Adipocyte (in vitro differentiated cells): ENCODE measurements around the gene FAM131A.
A peak's percentile ranks its signal among the peaks of the same experiment; 100 is the strongest.
"Not testable (repeated sequence)": the region's sequence is repeated elsewhere in the genome, so short reads cannot be mapped to it uniquely, and the experiment has no call there.

ENCODE experiments used
- DNase-seq: peaks from one replicate; pipeline ENCODE4 v3.0.0-alpha.2; 2015; ENCODE audit warnings: low read depth
- H3K27me3 ChIP-seq: replicated peaks from 2 replicates; pipeline ENCODE4 v1.7.0; 2013; ENCODE audit warnings: mild to moderate bottlenecking, low read length, moderate library complexity; ENCODE audit not compliant: control insufficient read depth, insufficient read depth
- H3K36me3 ChIP-seq: 2 replicates; pipeline ENCODE4 v1.7.0; 2013; ENCODE audit warnings: low read length, mild to moderate bottlenecking, moderate library complexity; ENCODE audit not compliant: control insufficient read depth, insufficient read depth, severe bottlenecking
- H3K4me1 ChIP-seq: 2 replicates; pipeline ENCODE4 v1.7.0; 2013; ENCODE audit warnings: mild to moderate bottlenecking, low read length, moderate library complexity; ENCODE audit not compliant: control insufficient read depth, insufficient read depth
- H3K4me3 ChIP-seq: 2 replicates; pipeline ENCODE4 v1.7.0; 2013; ENCODE audit warnings: mild to moderate bottlenecking, low read length, moderate library complexity
- H3K9ac ChIP-seq: 2 replicates; pipeline ENCODE4 v1.7.0; 2013; ENCODE audit warnings: mild to moderate bottlenecking, low read length, moderate library complexity
- H3K9me3 ChIP-seq: 2 replicates; pipeline ENCODE4 v1.7.0; 2013; ENCODE audit warnings: mild to moderate bottlenecking, low read length, moderate library complexity; ENCODE audit not compliant: control insufficient read depth

The FAM131A gene

DNA sequence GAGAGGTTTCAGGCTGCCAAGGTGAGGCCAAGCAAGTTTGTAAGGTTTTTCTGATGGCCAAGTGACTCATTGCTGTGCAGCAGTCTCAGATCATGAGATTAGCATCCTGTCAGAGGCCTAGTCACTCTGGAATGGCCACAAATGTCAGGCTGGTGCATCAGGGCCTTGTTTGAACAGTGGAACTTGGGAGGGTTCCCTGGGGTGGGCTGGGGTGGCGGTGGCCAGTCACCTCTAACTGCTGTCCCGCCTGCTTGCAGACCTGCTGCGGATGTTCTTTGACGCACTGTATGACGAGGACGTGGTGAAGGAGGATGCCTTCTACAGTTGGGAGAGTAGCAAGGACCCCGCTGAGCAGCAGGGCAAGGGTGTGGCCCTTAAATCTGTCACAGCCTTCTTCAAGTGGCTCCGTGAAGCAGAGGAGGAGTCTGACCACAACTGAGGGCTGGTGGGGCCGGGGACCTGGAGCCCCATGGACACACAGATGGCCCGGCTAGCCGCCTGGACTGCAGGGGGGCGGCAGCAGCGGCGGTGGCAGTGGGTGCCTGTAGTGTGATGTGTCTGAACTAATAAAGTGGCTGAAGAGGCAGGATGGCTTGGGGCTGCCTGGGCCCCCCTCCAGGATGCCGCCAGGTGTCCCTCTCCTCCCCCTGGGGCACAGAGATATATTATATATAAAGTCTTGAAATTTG lies 2.8 kb upstream of the FAM131A start:
- DNase-seq = peak; percentile 44
- Histone ChIP-seq H3K9ac (no peak overlapping the region), H3K9me3 (no peaks in the 10 kb centered on the region), H3K27me3 (no peaks in the 10 kb centered on the region), H3K4me3 (no peak overlapping the region), H3K4me1 (peaks cover 45% of the 10 kb centered on the region), H3K36me3 (peaks cover 59% of the 10 kb centered on the region)

DNA sequence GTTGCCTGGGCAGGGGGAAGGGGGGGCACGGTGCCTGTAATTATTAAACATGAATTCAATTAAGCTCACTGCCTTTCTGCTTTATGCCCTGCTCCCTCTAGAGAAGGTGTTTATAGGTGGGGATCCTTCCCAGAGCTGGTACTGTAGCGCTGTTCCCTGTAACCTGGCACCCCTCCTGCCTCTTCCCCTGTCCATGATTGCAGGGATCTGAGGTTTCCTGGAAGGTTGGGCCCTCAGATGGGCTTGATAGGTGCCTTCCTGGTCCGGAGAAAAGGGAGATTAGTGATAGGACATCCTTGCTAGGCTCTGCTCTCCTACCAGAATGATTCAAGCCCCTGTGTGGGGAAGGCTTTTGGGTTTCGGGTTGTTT lies 2.1 kb upstream of the FAM131A start:
- Histone ChIP-seq H3K4me3 (peak overlapping the region; percentile 83), H3K9me3 (no peaks in the 10 kb centered on the region), H3K4me1 (peaks cover 43% of the 10 kb centered on the region), H3K36me3 (peaks cover 52% of the 10 kb centered on the region), H3K9ac (peak overlapping the region; percentile 85), H3K27me3 (no peaks in the 10 kb centered on the region)
- DNase-seq = no peak

DNA sequence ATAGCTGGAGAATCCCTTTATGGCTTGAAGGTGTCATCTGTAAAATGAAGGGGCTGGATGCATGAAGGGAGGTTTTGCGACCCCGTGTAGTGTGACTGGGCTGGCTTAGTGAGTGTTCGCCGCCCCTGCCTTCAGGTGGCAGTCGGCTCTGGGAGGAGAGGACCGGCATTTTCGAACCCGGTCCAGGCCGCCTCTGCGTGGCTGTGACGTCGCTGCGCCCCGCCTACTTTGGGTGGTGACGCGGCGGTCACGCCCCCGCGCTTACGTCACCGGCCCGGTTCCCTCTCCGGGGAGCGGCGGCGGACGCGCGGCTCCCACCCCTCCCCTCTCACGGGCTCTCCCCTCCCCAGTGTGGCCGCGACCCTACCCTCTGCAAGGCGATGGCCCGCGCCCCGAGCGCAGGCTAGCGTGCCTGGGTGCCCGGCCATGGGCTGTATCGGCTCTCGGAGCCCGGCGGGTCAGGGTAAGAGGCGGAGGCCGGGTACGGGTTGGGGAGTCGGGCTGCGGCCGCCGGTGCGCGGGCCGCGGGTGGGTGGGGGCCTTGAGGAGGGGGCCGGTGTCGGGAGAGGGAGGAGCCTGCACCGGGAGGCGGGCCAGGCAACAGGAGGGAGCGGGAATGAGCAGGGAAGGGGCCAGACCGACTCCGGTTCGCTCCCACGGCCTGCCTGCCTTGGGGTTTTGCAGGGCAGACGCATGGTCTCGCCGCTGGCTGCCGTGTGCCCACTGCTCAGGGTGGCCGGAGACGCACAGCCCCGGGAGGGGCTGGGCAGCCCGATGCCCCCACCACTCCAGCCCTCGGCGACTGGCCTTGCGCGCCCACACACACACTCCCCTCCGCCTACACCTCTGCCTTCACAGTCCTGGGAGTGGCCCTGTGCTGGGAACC lies 1.5 kb upstream of the FAM131A start:
- H3K4me1 ChIP-seq = peaks cover 43% of the 10 kb centered on the region
- H3K4me3 ChIP-seq = peak overlapping the region; percentile 83
- DNase-seq = peak; percentile 93
- peak overlapping the region; percentile 85 for H3K9ac ChIP-seq
- H3K9me3 ChIP-seq = no peaks in the 10 kb centered on the region
- H3K36me3 ChIP-seq = peaks cover 46% of the 10 kb centered on the region
- H3K27me3 ChIP-seq = no peaks in the 10 kb centered on the region

DNA sequence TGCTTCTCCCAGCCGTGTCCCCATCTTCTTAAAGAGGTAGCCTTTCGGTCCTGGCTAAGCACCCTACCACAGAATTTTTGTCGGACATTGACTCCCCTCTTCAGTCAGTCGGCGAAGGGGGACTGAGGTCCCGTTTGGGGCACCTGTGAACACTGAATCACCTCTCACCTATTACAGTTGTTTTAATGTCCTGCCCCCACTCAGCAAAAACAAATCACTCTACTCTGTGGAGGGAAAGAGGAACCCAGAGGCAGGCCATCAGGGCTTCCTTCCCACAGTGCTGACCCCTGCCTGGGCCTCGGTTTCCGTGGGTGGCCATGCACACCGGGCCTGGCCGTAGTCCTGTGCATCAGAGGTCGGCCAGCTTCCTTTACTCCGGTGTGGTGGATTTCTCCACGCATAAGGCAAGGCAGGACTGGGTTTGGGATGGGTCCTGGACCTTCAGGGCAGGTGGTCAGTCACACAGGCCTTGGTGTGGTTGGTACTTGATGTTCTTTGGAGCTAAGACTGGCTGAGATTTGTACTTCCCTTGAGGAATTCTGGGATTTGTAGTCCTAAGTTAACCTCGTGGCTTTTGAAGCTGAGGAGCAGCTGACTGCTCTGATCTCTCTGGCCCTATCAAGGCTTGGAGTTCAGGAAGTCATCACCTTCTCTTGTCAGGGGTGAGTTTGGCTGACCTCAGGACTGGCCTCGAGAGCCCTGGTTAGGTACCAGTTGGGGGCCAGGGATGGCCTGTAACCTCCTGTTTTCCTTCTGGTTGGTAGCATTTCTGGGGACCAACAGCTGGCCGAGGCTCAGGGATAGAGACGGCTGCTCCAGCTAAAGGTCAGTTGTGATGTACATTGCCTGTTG lies 627 bp upstream of the FAM131A start:
- H3K4me3 ChIP-seq = peak overlapping the region; percentile 83
- H3K4me1 ChIP-seq = peaks cover 37% of the 10 kb centered on the region
- peaks cover 39% of the 10 kb centered on the region for H3K36me3 ChIP-seq
- H3K9ac ChIP-seq = peak overlapping the region; percentile 85
- H3K27me3 ChIP-seq = no peaks in the 10 kb centered on the region
- H3K9me3 ChIP-seq = no peaks in the 10 kb centered on the region
- DNase-seq = peak; percentile 68

DNA sequence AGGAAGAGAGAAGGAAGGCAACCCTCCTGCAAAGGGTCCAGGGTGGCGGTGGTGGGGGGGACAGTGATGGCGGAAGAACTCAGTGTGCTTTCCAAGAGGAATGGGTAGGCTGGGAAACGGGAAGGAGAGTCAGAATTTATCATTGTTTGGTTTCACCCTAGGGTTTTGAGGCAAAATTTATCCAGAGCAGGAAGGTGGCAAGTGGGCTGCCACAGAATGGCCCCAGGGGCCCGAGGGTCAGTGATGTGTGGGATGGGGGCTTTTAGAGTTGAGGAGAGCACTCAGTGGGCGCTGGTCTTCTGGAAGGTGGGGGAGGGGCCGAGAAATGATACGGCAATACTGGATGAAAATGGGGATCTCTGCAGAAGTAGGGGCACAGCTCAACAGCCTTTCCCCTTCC lies 581 bp downstream of the FAM131A start:
- H3K4me3 ChIP-seq = peak overlapping the region; percentile 56

DNA sequence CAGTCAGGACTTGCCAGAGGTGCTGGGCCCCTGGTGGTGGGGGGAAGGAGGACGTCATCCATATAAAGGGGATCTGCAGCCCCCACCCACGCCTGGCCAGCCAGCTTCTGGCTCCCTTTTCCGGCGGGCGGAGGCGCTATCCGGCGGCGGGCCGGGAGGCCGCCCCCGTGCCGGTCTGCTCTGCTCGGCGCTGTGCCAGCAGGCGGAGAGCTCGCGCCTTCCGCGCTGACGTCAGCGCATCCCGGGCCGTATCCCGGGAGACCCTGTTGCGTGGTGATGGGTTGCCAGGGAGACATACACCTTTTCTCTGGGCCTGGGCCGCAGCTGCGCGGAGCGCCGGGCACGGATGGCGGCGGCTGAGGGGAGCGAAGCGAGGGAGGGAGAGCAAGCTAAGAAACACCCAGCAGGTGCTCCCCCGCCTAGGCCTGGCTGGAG lies 1.1 kb downstream of the FAM131A start:
- Histone ChIP-seq H3K9ac (peak overlapping the region; percentile 85), H3K27me3 (no peaks in the 10 kb centered on the region), H3K36me3 (peaks cover 35% of the 10 kb centered on the region), H3K9me3 (no peaks in the 10 kb centered on the region), H3K4me3 (peak overlapping the region; percentile 56), H3K4me1 (peaks cover 35% of the 10 kb centered on the region)
- peak; percentile 62 for DNase-seq

More for the DNA sequence above, 581 bp downstream of the FAM131A start:
- no peak for DNase-seq
- Histone ChIP-seq H3K9ac (peak overlapping the region; percentile 85), H3K9me3 (no peaks in the 10 kb centered on the region), H3K27me3 (no peaks in the 10 kb centered on the region), H3K4me1 (peaks cover 35% of the 10 kb centered on the region), H3K36me3 (peaks cover 35% of the 10 kb centered on the region)

DNA sequence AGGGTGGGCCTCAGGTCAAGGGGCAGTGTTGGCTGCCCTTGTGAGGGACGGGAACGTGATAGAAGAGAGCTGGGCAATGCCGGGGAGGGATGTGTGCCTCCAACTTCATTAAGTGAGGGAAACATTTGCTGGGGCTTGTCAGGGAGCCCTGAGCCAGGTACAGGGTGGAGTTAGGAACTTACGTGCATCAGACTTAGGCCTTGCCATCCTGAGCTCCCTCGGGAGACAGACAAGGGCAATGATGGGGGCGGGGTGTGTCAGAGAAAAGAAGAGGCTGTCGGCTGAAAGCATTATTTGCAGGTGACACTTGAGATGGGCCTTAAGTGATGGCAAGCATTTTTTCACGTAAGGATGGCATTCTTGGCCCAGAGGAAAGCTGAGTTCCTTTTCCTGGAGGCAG lies 1.6 kb downstream of the FAM131A start:
- H3K4me3 ChIP-seq = peak overlapping the region; percentile 56
- DNase-seq = no peak
- H3K9ac ChIP-seq = peak overlapping the region; percentile 85
- no peaks in the 10 kb centered on the region for H3K9me3 ChIP-seq
- H3K36me3 ChIP-seq = peaks cover 33% of the 10 kb centered on the region
- no peaks in the 10 kb centered on the region for H3K27me3 ChIP-seq
- peaks cover 34% of the 10 kb centered on the region for H3K4me1 ChIP-seq

DNA sequence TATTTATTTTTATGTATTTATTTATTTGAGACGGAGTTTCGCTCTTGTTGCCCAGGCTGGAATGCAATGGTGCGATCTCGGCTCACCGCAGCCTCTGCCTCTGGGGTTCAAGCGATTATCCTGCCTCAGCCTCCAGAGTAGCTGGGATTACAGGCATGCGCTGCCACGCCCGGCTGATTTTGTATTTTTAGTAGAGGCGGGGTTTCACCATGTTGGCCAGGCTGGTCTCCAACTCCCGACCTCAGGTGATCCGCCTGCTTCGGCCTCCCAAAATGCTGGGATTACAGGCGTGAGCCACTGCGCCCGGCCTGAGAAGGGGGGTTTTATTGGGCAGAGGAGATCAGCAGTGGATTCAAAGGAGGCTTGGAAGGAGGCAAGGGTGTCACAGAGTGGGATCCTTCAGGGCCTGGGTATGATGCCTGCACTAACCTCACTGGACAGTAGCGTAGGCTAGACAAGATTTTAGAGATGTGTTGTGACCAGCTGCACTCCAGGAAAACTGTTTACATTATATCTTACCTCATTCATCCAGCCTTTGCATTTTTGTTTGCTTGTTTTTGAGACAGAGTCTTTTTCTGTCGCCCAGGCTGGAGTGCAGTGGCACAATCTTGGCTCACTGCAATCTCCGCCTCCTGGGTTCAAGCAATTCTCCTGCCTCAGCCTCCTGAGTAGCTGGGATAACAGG lies 2.2 kb downstream of the FAM131A start:
- DNase-seq, H3K27me3 ChIP-seq, H3K4me3 ChIP-seq, H3K9ac ChIP-seq, H3K9me3 ChIP-seq: not testable (repeated sequence)
- Histone ChIP-seq H3K4me1 (peaks cover 28% of the 10 kb centered on the region), H3K36me3 (peaks cover 27% of the 10 kb centered on the region)

DNA sequence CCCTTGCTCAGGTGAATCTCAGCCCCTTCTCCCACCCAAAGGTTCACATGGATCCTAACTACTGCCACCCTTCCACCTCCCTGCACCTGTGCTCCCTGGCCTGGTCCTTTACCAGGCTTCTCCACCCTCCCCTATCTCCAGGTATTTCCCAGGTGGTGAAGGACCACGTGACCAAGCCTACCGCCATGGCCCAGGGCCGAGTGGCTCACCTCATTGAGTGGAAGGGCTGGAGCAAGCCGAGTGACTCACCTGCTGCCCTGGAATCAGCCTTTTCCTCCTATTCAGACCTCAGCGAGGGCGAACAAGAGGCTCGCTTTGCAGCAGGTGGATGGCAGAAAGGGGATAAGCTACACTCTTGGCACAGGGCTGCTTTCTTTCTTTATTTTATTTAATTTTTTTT lies 4.5 kb downstream of the FAM131A start:
- H3K27me3 ChIP-seq = no peaks in the 10 kb centered on the region
- H3K9ac ChIP-seq = no peak overlapping the region
- no peaks in the 10 kb centered on the region for H3K9me3 ChIP-seq
- no peak overlapping the region for H3K4me3 ChIP-seq
- peaks cover 17% of the 10 kb centered on the region for H3K36me3 ChIP-seq
- DNase-seq = no peak
- peaks cover 28% of the 10 kb centered on the region for H3K4me1 ChIP-seq

DNA sequence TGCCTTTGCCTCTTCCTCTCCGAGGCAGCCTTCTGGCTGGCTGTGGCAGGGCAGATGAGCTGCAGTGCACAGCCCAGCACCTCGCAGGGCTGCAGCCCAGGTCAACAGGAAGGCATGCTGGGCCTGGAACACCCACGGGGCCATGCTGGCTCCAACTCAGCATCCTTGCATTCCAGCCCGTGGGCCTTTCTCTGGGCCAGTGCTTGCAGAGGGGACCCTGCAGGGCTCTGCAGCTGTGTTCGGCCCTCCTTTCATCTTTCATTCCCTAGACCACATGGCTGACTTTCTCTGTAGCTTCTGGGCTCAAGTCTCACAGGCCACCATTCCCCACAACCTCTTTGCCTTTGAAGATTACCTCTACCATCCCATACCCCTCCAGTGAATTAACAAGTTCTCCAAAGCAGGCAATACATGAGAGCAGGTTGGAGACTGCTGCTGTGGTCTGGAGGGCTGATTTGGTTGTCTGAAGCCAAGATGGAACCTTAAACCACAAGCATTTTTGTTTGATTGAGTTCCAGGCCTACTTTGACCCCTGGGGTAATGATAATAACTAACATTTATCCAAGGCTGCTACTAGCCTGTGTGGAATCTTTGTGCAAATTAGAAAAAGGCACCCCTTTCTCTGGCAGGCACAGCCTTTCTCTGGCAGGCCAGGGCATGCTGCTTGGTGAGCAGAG lies 5.9 kb downstream of the FAM131A start:
- no peaks in the 10 kb centered on the region for H3K9me3 ChIP-seq
- no peak overlapping the region for H3K9ac ChIP-seq
- no peak overlapping the region for H3K4me3 ChIP-seq
- DNase-seq = no peak
- H3K4me1 ChIP-seq = peaks cover 25% of the 10 kb centered on the region
- H3K27me3 ChIP-seq = no peaks in the 10 kb centered on the region
- H3K36me3 ChIP-seq = peaks cover 17% of the 10 kb centered on the region
